K562 (cell line): ENCODE measurements around the gene SLC26A1. TPM values are rescaled to one million over a fixed set of nuclear protein-coding genes. Genes with fewer than 3 reads are reported as not detected.

Source experiments
- ATAC-seq: fragments of 200-7000 bp; cut with Tn5 transposase; 3 replicates; pipeline ENCODE4 v1.9.1; 2020; ENCODE audit warnings: moderate library complexity
- BruUV-seq: library from RNA; stranded (reverse); fragments of 400-500 nt; replicated peaks from 2 replicates; lab custom pipeline; 2021; lab: Mats Ljungman, UMichigan
- CTCF ChIA-PET: fragments of 300-600 bp; formaldehyde crosslinking; extraction: SDS; loops from one replicate; lab custom pipeline; 2021; ENCODE audit warnings: low intra/inter-chr PET ratio; lab: Yijun Ruan, JAX
- POLR2A ChIA-PET: fragments of 300-600, 350-650 bp; sonication (Branson Sonifier 250); formaldehyde crosslinking; extraction: SDS; loops from one replicate; lab custom pipeline; 2021; ENCODE audit warnings: antibody characterized with exemption, inconsistent platforms; lab: Yijun Ruan, JAX
- DNase-seq, 4 experiments: peaks; one replicate each; pipeline versions ENCODE4 v3.0.0 to v3.0.0-alpha.2; 2011 to 2018; ENCODE audit warnings: low spot score in 3 of 4, mixed read lengths in 3 of 4; ENCODE audit errors: extremely low read depth in 1 of 4
- FAIRE-seq: peaks from 2 replicates; lab custom pipeline; 2011; peaks lifted over from hg19 to GRCh38; lab: Jason Lieb, UNC
- H2AFZ ChIP-seq: 2 replicates; pipeline ENCODE4 v1.6.0; 2011; ENCODE audit warnings: low read depth, low read length, control low read depth, inconsistent platforms
- H3K27ac ChIP-seq: fragments of 200-600 bp; 3 replicates; pipeline ENCODE4 v1.8.0; 2011; ENCODE audit warnings: low read depth, mild to moderate bottlenecking, control low read depth, inconsistent platforms, low read length, moderate library complexity, mixed read lengths; ENCODE audit errors: extremely low read depth
- H3K27me3 ChIP-seq, 2 experiments: fragments of 300-600 bp in 1 of 2; 2 replicates in 1 of 2; 3 replicates in 1 of 2; pipeline versions ENCODE4 v1.6.0 to v1.8.0; 2011; ENCODE audit warnings: inconsistent platforms in 2 of 2, low read length in 2 of 2, mild to moderate bottlenecking in 1 of 2, mixed read lengths in 1 of 2, moderate library complexity in 1 of 2; ENCODE audit not compliant: control insufficient read depth in 2 of 2, insufficient read depth in 2 of 2
- H3K36me3 ChIP-seq: fragments of 300-600 bp; 3 replicates; pipeline ENCODE4 v1.8.0; 2011; ENCODE audit warnings: mild to moderate bottlenecking, low read length, inconsistent platforms; ENCODE audit not compliant: control insufficient read depth, insufficient read depth
- H3K4me1 ChIP-seq, 2 experiments: fragments of 200-600 bp in 1 of 2; replicated peaks in 1 of 2; 2 replicates in 1 of 2; 3 replicates in 1 of 2; pipeline versions ENCODE4 v1.5.1 to v1.8.0; 2011; ENCODE audit warnings: inconsistent platforms in 2 of 2, low read length in 2 of 2, mild to moderate bottlenecking in 1 of 2, mixed read lengths in 1 of 2, moderate library complexity in 1 of 2; ENCODE audit not compliant: control insufficient read depth in 2 of 2, insufficient read depth in 2 of 2
- H3K4me2 ChIP-seq: 2 replicates; pipeline ENCODE4 v1.6.1; 2011; ENCODE audit warnings: low read length, control low read depth, inconsistent platforms, mixed read lengths; ENCODE audit not compliant: insufficient read depth
- H3K4me3 ChIP-seq: fragments of 200-600 bp; sonication (generic), shearing (Covaris generic); 2 replicates; pipeline ENCODE4 v1.5.1; 2016; ENCODE audit warnings: control low read depth, inconsistent platforms
- H3K79me2 ChIP-seq: fragments of 200-600 bp; 3 replicates; pipeline ENCODE4 v1.8.0; 2011; ENCODE audit warnings: low read length, inconsistent platforms; ENCODE audit not compliant: control insufficient read depth, insufficient read depth
- H3K9ac ChIP-seq, 2 experiments: 2 replicates each; pipeline versions ENCODE4 v1.6.0 to v1.6.1; 2011; ENCODE audit warnings: low read depth in 2 of 2, low read length in 2 of 2, control low read depth in 1 of 2, inconsistent platforms in 1 of 2, mild to moderate bottlenecking in 1 of 2, mixed read lengths in 1 of 2; ENCODE audit not compliant: insufficient read depth in 1 of 2
- H3K9me1 ChIP-seq: one replicate; pipeline ENCODE4 v1.6.0; 2011; ENCODE audit warnings: inconsistent platforms, mild to moderate bottlenecking, low read length, moderate library complexity; ENCODE audit not compliant: control insufficient read depth, insufficient read depth
- H3K9me3 ChIP-seq: replicated peaks from 2 replicates; pipeline ENCODE4 v1.5.1; 2011; ENCODE audit warnings: low read depth, low read length, inconsistent platforms; ENCODE audit not compliant: control insufficient read depth, insufficient read depth
- H4K20me1 ChIP-seq: replicated peaks from 2 replicates; pipeline ENCODE4 v1.6.1; 2011; ENCODE audit warnings: low read length, inconsistent platforms, mixed read lengths; ENCODE audit not compliant: control insufficient read depth, insufficient read depth
- EWSR1 ChIP-seq: fragments of 450-650 bp; IDR thresholded peaks from 2 replicates; pipeline ENCODE4 v1.6.1; 2018; ENCODE audit warnings: borderline replicate concordance, mild to moderate bottlenecking, low read depth, moderate library complexity; ENCODE audit not compliant: partially characterized antibody
- LARP7 ChIP-seq: fragments of 450-650 bp; IDR thresholded peaks from 2 replicates; pipeline ENCODE4 v1.6.1; 2016
- NFE2 ChIP-seq: IDR thresholded peaks from 2 replicates; pipeline ENCODE4 v1.6.1; 2014; ENCODE audit warnings: antibody characterized with exemption, low read depth
- RBFOX2 ChIP-seq: fragments of 200-400 bp; formaldehyde crosslinking; IDR thresholded peaks from 2 replicates; pipeline ENCODE4 v1.6.1; 2017; ENCODE audit warnings: low read depth, mild to moderate bottlenecking, low read length, moderate library complexity
- ZBTB26 ChIP-seq: fragments of 450-650 bp; formaldehyde crosslinking; IDR thresholded peaks from 2 replicates; pipeline ENCODE4 v1.4.0; 2022; ENCODE audit warnings: missing genetic modification characterization
- ZBTB9 ChIP-seq: fragments of 450-650 bp; formaldehyde crosslinking; IDR thresholded peaks from 2 replicates; pipeline ENCODE4 v1.4.0; 2020; ENCODE audit warnings: mild to moderate bottlenecking, moderate library complexity
- ZC3H4 ChIP-seq: sonication (generic); formaldehyde crosslinking; IDR thresholded peaks from 2 replicates; pipeline ENCODE4 v1.9.0; 2021; ENCODE audit warnings: missing genetic modification reagents, borderline replicate concordance
- ZNF165 ChIP-seq: fragments of 250-450 bp; sonication (Bioruptor Pico); IDR thresholded peaks from 2 replicates; pipeline ENCODE4 v1.4.0; 2020; ENCODE audit warnings: borderline replicate concordance
- ZNF785 ChIP-seq: fragments of 250-450 bp; sonication (Bioruptor Pico); IDR thresholded peaks from 2 replicates; pipeline ENCODE4 v1.4.0; 2020; ENCODE audit warnings: mild to moderate bottlenecking
- WGBS: fragments of 100-300 bp; shearing (Covaris generic); methylation state at CpG from one replicate; pipeline ENCODE4 v1.1.6; 2016; ENCODE audit warnings: low coverage, mixed read lengths; ENCODE audit not compliant: insufficient coverage; ENCODE audit errors: missing lambda C conversion rate; 5-methylcytosine and 5-hydroxymethylcytosine counted together
- in situ Hi-C: fragments of 300-500 bp; cut with MboI; formaldehyde crosslinking; loops from 4 replicates; pipeline ENCODE4 v1.15.0; 2018; ENCODE audit warnings: inconsistent platforms, mixed read lengths
- intact Hi-C: fragments of 100-400 bp; cut with micrococcal nuclease; formaldehyde crosslinking; loops from 2 replicates; pipeline ENCODE4 v1.14.2; 2022
- polyA plus RNA-seq, 8 experiments: library from polyadenylated mRNA; depleted of rRNA in 4 of 8; stranded (reverse) in 5 of 8; unstranded in 3 of 8; fragments of >200 nt; fragmentation: Nextera tagmentation in 2 of 8; fragmentation: Illumina TruSeq in 1 of 8; extraction: Ambion mirVana in 2 of 8; extraction: Trizol in 1 of 8; gene quantifications; 2 replicates each; pipeline versions ENCODE4 v1.2.1 to v1.2.3, GENCODE V29; 2011 to 2014; ENCODE audit warnings: inconsistent platforms in 1 of 8, missing spikeins in 1 of 8
- total RNA-seq, 7 experiments: library from RNA; depleted of rRNA in 6 of 7; stranded (reverse); fragments of >200 nt in 6 of 7; fragmentation: Illumina TruSeq in 2 of 7; extraction: Trizol in 2 of 7; gene quantifications; 2 replicates each; pipeline versions ENCODE4 v1.2.1 to v1.2.3, GENCODE V29; 2011 to 2021; ENCODE audit warnings: low replicate concordance in 1 of 7

SLC26A1 gene
- total and polyA plus RNA-seq, 9 of the 15 experiments (the other 6 are each of a cell fraction or from before 2014, with no cell fraction given) = 0.11 to 4.2 (median 0.95) TPM

GRCh38 chr4:1017706-1018105, 24.5 kb upstream of the SLC26A1 start:
- Histone ChIP-seq H3K9ac (peak overlapping the region in 1 of 2 experiments; percentile 52; a peak in 2 of 4 replicates), H3K27ac (no peak overlapping the region), H3K4me1 (peaks cover 0 to 90% of the 10 kb centered on the region in 2 experiments; a peak in 3 of 5 replicates), H3K4me2 (no peak overlapping the region), H3K27me3 (no peaks in the 10 kb centered on the region), H3K4me3 (no peak overlapping the region), H2AFZ (no peak overlapping the region), H4K20me1 (peaks cover 7% of the 10 kb centered on the region; the same call in 1 of the 2 replicates), H3K79me2 (peaks cover 9% of the 10 kb centered on the region), H3K9me3 (no peaks in the 10 kb centered on the region), H3K36me3 (peaks cover 13% of the 10 kb centered on the region; the same call in 2 of the 3 replicates), H3K9me1 (peaks cover 10% of the 10 kb centered on the region)
- DNase-seq (peak in 2 of 4 experiments; percentile 10 to 14), FAIRE-seq (no peak), ATAC-seq (peak; percentile 13; the same call in 2 of the 3 replicates)
- ChIA-PET POLR2A (interaction anchor here (0.6 to 2.7 kb wide), 5 partner anchors 10 to 841 kb away, joined by 3 to 7 read pairs (median 3); partner anchors contain the start of gene SLBP), CTCF (no interaction called here)
- in situ Hi-C loops (no loop called here), intact Hi-C loops (no loop called here)
- no peak for TF ChIP-seq ZNF165 (CRISPR knock-in tag)
- 0 out of 2 replicates have a peak, but pooled peaks have one; percentile 3 for TF ChIP-seq RBFOX2
- 71% methylated on average over 6 of the region's 15 CpGs for WGBS
- BruUV-seq = no TSS peak

DNA sequence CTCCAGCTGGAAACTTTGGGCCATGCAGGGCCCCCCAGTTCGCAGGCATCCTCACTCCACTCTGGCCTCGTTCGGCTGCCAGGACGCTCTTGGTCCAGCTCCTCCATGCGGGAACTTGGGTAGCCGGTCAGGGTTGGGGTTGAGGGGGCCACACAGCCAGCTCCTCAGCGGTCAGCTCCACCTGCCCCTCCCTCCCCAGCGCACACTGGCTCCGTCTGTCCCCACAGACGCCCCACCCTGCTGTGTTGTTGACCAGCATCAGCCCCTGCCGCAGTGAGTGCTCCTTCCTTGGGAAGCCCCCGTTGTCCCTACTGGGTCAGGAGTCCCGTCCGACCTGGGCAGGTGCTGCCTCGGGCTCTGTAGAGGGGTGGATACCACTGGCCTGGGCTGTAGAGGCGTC, 24.0 kb upstream of the SLC26A1 start:
- Histone ChIP-seq H3K79me2 (peaks cover 14% of the 10 kb centered on the region), H3K36me3 (peaks cover 14% of the 10 kb centered on the region; the same call in 2 of the 3 replicates), H4K20me1 (peaks cover 7% of the 10 kb centered on the region; the same call in 1 of the 2 replicates), H2AFZ (no peak overlapping the region), H3K9me1 (peaks cover 10% of the 10 kb centered on the region), H3K27ac (no peak overlapping the region), H3K9ac (peak overlapping the region in 1 of 2 experiments; percentile 52; a peak in 2 of 4 replicates), H3K4me2 (no peak overlapping the region), H3K9me3 (no peaks in the 10 kb centered on the region), H3K27me3 (no peaks in the 10 kb centered on the region), H3K4me1 (peaks cover 0 to 90% of the 10 kb centered on the region in 2 experiments; a peak in 3 of 5 replicates), H3K4me3 (no peak overlapping the region)
- FAIRE-seq (no peak), ATAC-seq (no peak; the same call in 1 of the 3 replicates), DNase-seq (peak in 1 of 4 experiments; percentile 9)
- in situ Hi-C loops (no loop called here), intact Hi-C loops (no loop called here)
- WGBS = 81% methylated on average over 15 of the region's 16 CpGs
- ChIA-PET CTCF (no interaction called here), POLR2A (interaction anchor here (0.6 to 2.7 kb wide), 4 partner anchors 13 to 840 kb away, joined by 3 to 7 read pairs (median 6); no protein-coding TSS in a partner anchor)
- BruUV-seq = no TSS peak
- TF ChIP-seq ZBTB26 (CRISPR knock-in tag) (no peak), EWSR1 (no peak), LARP7 (no peak), ZC3H4 (no peak), ZBTB9 (CRISPR knock-in tag) (no peak), ZNF785 (CRISPR knock-in tag) (no peak), NFE2 (no peak)
